Measurements from ENCODE around the gene GCAT.
A peak's percentile ranks its signal among the peaks of the same experiment; 100 is the strongest.

GCAT gene

DNA sequence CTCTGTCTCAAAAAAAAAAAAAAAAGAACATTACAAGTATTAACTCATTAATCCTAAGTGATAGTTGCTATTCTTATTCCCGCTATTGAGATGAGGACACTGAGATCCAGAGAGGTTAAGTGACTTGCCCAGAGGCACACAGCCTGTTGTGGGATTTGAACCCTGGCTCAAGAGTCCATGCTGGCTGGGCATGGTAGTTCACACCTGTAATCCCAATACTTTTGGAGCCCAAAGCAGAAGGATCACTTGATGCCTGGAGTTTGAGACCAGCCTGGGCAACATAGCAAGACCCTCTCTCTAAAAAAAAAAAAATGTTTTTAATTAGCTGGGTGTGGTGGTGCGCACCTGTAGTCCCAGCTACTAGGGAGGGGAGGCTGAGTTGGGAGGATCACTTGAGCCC, 4.1 kb downstream of the GCAT start:
- Histone ChIP-seq H3K27ac (no peak overlapping the region), H3K9ac (ENCODE audit: insufficient read length) (no peak overlapping the region), H3K36me3 (ENCODE audit: insufficient read depth, low read length) (no peaks in the 10 kb centered on the region), H3K9me3 (ENCODE audit: low read depth, low read length) (no peaks in the 10 kb centered on the region), H3K4me3 (no peak overlapping the region)
- no peak for DNase-seq (ENCODE audit: low read depth, low spot score)
- TF ChIP-seq FOXP2 (optimal IDR thresholded peaks at IDR 0.05; ENCODE audit: control extremely low read depth, extremely low read length, insufficient read depth) (no peak), POLR2AphosphoS5 (IDR thresholded peaks at IDR 0.05; ENCODE audit: borderline replicate concordance, low read depth, low read length) (no peak)

- no peaks in the 10 kb centered on the region for H3K9me3 ChIP-seq (ENCODE audit: low read depth, low read length)
- H3K36me3 ChIP-seq (ENCODE audit: insufficient read depth, low read length) = no peaks in the 10 kb centered on the region
- no peak overlapping the region for H3K27ac ChIP-seq
- TF ChIP-seq POLR2AphosphoS5 (IDR thresholded peaks at IDR 0.05; ENCODE audit: borderline replicate concordance, low read depth, low read length) (no peak), FOXP2 (optimal IDR thresholded peaks at IDR 0.05; ENCODE audit: control extremely low read depth, extremely low read length, insufficient read depth) (no peak), EZH2 (IDR thresholded peaks at IDR 0.05) (no peak)
- H3K4me3 ChIP-seq = no peak overlapping the region
- H3K9ac ChIP-seq (ENCODE audit: insufficient read length) = no peak overlapping the region
- no peak for DNase-seq (ENCODE audit: low read depth, low spot score)
Observed at GRCh38 chr22:37812869-37813678, 5.3 kb downstream of the GCAT start.

DNA sequence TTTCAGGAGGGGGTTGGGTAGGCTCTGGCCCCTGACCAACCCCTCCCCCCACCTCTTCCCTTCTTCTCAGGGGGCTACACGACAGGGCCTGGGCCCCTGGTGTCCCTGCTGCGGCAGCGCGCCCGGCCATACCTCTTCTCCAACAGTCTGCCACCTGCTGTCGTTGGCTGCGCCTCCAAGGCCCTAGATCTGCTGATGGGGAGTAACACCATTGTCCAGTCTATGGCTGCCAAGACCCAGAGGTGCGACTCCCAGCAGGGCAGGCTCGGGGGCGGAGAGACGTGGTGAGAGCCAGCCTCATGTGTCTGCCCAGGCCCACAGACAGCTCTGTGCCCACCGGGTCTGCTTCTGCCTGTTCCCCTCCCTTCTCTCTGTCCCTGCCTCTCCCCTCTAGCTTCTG, 7.9 kb downstream of the GCAT start:
- no peak for DNase-seq (ENCODE audit: low read depth, low spot score)
- TF ChIP-seq FOXP2 (optimal IDR thresholded peaks at IDR 0.05; ENCODE audit: control extremely low read depth, extremely low read length, insufficient read depth) (no peak), EZH2 (IDR thresholded peaks at IDR 0.05) (no peak), POLR2AphosphoS5 (IDR thresholded peaks at IDR 0.05; ENCODE audit: borderline replicate concordance, low read depth, low read length) (no peak)
- Histone ChIP-seq H3K36me3 (ENCODE audit: insufficient read depth, low read length) (no peaks in the 10 kb centered on the region), H3K9ac (ENCODE audit: insufficient read length) (no peak overlapping the region), H3K9me3 (ENCODE audit: low read depth, low read length) (no peaks in the 10 kb centered on the region), H3K4me3 (no peak overlapping the region), H3K27ac (no peak overlapping the region)

GRCh38 chr22:37816543-37817180, 8.9 kb downstream of the GCAT start:
- no peak for TF ChIP-seq FOXP2 (optimal IDR thresholded peaks at IDR 0.05; ENCODE audit: control extremely low read depth, extremely low read length, insufficient read depth)
- TF ChIP-seq POLR2AphosphoS5 (IDR thresholded peaks at IDR 0.05; ENCODE audit: borderline replicate concordance, low read depth, low read length) = no peak
- no peak for TF ChIP-seq EZH2 (IDR thresholded peaks at IDR 0.05)
- Histone ChIP-seq H3K9me3 (ENCODE audit: low read depth, low read length) (no peaks in the 10 kb centered on the region), H3K36me3 (ENCODE audit: insufficient read depth, low read length) (no peaks in the 10 kb centered on the region), H3K27ac (no peak overlapping the region), H3K9ac (ENCODE audit: insufficient read length) (no peak overlapping the region), H3K4me3 (no peak overlapping the region)
- DNase-seq (ENCODE audit: low read depth, low spot score) = no peak

- Histone ChIP-seq H3K9me3 (ENCODE audit: low read depth, low read length) (no peaks in the 10 kb centered on the region), H3K4me3 (peak overlapping the region; percentile 62), H3K9ac (ENCODE audit: insufficient read length) (peak overlapping the region; percentile 61), H3K27ac (no peak overlapping the region), H3K36me3 (ENCODE audit: insufficient read depth, low read length) (no peaks in the 10 kb centered on the region)
- no peak for DNase-seq (ENCODE audit: low read depth, low spot score)
- TF ChIP-seq EZH2 (IDR thresholded peaks at IDR 0.05) (no peak), POLR2AphosphoS5 (IDR thresholded peaks at IDR 0.05; ENCODE audit: borderline replicate concordance, low read depth, low read length) (no peak), FOXP2 (optimal IDR thresholded peaks at IDR 0.05; ENCODE audit: control extremely low read depth, extremely low read length, insufficient read depth) (no peak)
Observed at GRCh38 chr22:37817705-37818408, 10.1 kb downstream of the GCAT start.

GRCh38 chr22:37818409-37819104, 10.8 kb downstream of the GCAT start:
- no peak for DNase-seq (ENCODE audit: low read depth, low spot score)
- H3K9ac ChIP-seq (ENCODE audit: insufficient read length) = no peak overlapping the region
- no peaks in the 10 kb centered on the region for H3K36me3 ChIP-seq (ENCODE audit: insufficient read depth, low read length)
- H3K9me3 ChIP-seq (ENCODE audit: low read depth, low read length) = no peaks in the 10 kb centered on the region
- H3K4me3 ChIP-seq = no peak overlapping the region
- no peak overlapping the region for H3K27ac ChIP-seq
- TF ChIP-seq FOXP2 (optimal IDR thresholded peaks at IDR 0.05; ENCODE audit: control extremely low read depth, extremely low read length, insufficient read depth) (no peak), POLR2AphosphoS5 (IDR thresholded peaks at IDR 0.05; ENCODE audit: borderline replicate concordance, low read depth, low read length) (no peak), EZH2 (IDR thresholded peaks at IDR 0.05) (no peak)

DNA sequence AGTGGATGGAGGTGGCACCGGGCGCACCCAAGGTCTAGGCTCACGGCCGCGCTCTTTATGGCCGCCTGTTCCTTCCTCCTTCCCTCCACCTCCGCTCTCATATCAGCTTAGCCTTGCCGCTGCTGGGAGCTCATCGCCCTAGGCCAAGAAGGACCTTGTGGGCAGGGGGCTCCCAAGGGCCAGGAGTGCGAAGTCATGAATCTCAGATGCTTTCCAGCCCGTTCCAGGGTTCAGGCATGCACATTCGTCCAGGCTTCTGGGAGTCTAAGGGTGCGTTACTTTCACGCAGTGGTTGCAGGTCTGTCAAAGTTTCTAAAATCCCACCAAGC, 11.3 kb downstream of the GCAT start:
- H3K27ac ChIP-seq = no peak overlapping the region
- H3K9ac ChIP-seq (ENCODE audit: insufficient read length) = no peak overlapping the region
- H3K4me3 ChIP-seq = no peak overlapping the region
- DNase-seq (ENCODE audit: low read depth, low spot score) = no peak
- no peaks in the 10 kb centered on the region for H3K9me3 ChIP-seq (ENCODE audit: low read depth, low read length)
- TF ChIP-seq POLR2AphosphoS5 (IDR thresholded peaks at IDR 0.05; ENCODE audit: borderline replicate concordance, low read depth, low read length) = no peak
- TF ChIP-seq EZH2 (IDR thresholded peaks at IDR 0.05) = no peak
- no peak for TF ChIP-seq FOXP2 (optimal IDR thresholded peaks at IDR 0.05; ENCODE audit: control extremely low read depth, extremely low read length, insufficient read depth)
- no peaks in the 10 kb centered on the region for H3K36me3 ChIP-seq (ENCODE audit: insufficient read depth, low read length)

DNA sequence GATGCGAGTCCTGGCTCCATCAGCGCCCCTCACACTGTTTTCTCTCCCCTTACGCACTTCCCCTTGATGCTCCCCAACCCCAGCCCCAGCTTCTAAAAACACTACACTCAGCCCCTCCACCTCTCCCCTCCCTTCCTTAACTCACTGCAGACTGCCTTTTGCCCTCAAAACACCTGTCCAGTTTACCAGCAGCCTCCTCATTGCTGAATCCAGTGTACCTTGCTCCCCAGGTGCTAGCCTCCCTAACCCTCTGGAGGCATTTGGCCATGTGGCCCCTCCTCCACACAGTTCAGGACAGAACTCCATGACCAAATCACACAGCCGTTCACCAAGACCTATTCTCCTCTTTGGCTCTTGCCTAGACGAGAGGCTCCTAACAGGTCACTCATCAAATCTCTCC, 12.6 kb downstream of the GCAT start:
- no peak overlapping the region for H3K27ac ChIP-seq
- no peak overlapping the region for H3K4me3 ChIP-seq
- no peak for DNase-seq (ENCODE audit: low read depth, low spot score)
- TF ChIP-seq POLR2AphosphoS5 (IDR thresholded peaks at IDR 0.05; ENCODE audit: borderline replicate concordance, low read depth, low read length) (no peak), FOXP2 (optimal IDR thresholded peaks at IDR 0.05; ENCODE audit: control extremely low read depth, extremely low read length, insufficient read depth) (no peak), EZH2 (IDR thresholded peaks at IDR 0.05) (no peak)
- H3K36me3 ChIP-seq (ENCODE audit: insufficient read depth, low read length) = no peaks in the 10 kb centered on the region
- H3K9me3 ChIP-seq (ENCODE audit: low read depth, low read length) = no peaks in the 10 kb centered on the region
- H3K9ac ChIP-seq (ENCODE audit: insufficient read length) = no peak overlapping the region
